ENCODE data around the gene PIBF1. TPM values are rescaled to one million over a fixed set of nuclear protein-coding genes. Genes with fewer than 3 reads are reported as not detected.

Gene PIBF1
- polyA plus RNA-seq, 3 donors: 33.9 to 39.3 (median 39.2) TPM

Other genes with a start within 250 kb of the PIBF1 start
- 10 to 100 TPM; 19.0 to 23.5 (median 21.0) TPM for gene MZT1, start 54.5 kb upstream of the PIBF1 start, polyA plus RNA-seq (ENCODE audit: insufficient read length in 3 of 3)
- 10 to 100 TPM in 1 of 3 donors, 1 to 10 TPM in 2; 8.9 to 10.9 (median 9.8) TPM for gene BORA, start 54.2 kb upstream of the PIBF1 start, polyA plus RNA-seq (ENCODE audit: insufficient read length in 3 of 3)
- gene DIS3, start 233 bp upstream of the PIBF1 start, polyA plus RNA-seq (ENCODE audit: insufficient read length in 3 of 3): 10 to 100 TPM; 35.7 to 42.9 (median 38.4) TPM

Measured in renal cortex interstitium (tissue), 3 donors.